Right atrium auricular region (tissue), 2 donors: ENCODE data around the gene ADGRG1. TPM values are rescaled to one million over a fixed set of nuclear protein-coding genes. Genes with fewer than 3 reads are reported as not detected.

Experiments used
- DNase-seq: peaks from one replicate; pipeline ENCODE4 v3.0.0-alpha.2; 2019; ENCODE audit warnings: low spot score
- H3K27ac ChIP-seq, 2 donors: fragments of 200-600 bp; sonication (generic); 1 replicate in 1 of 2; 2 replicates in 1 of 2; pipeline ENCODE4 v1.5.1; 2016 to 2019
- H3K27me3 ChIP-seq, 2 donors: fragments of 200-600 bp; sonication (generic); one replicate each; pipeline versions ENCODE4 v1.5.1 to v1.6.0; 2017 to 2019
- H3K36me3 ChIP-seq: fragments of 200-600 bp; sonication (generic); one replicate; pipeline ENCODE4 v1.5.1; 2016
- H3K4me1 ChIP-seq, 2 donors: fragments of 200-600 bp; sonication (generic); one replicate each; pipeline versions ENCODE4 v1.5.1 to v1.6.0; 2017 to 2019
- H3K4me3 ChIP-seq, 2 donors: fragments of 200-600 bp; sonication (generic); 1 replicate in 1 of 2; 2 replicates in 1 of 2; pipeline ENCODE4 v1.5.1; 2017 to 2019; ENCODE audit warnings: mild to moderate bottlenecking in 1 of 2, moderate library complexity in 1 of 2
- H3K9me3 ChIP-seq, 2 donors: fragments of 200-600 bp; sonication (generic); one replicate each; pipeline ENCODE4 v1.5.1; 2019
- total RNA-seq, 2 donors: library from RNA; depleted of rRNA; stranded (reverse); fragments of >200 nt; gene quantifications; one replicate each; pipeline ENCODE4 v1.1.0, GENCODE V29; 2016
- TF ChIP-seq, protein P1 (sequence below), 2 donors: fragments of 200-600 bp; sonication (generic); IDR thresholded peaks; one replicate each; pipeline ENCODE4 v1.5.1; 2019; ENCODE audit warnings: antibody characterized with exemption in 2 of 2

ADGRG1 gene
- total RNA-seq, 2 donors from 2014 or later, result 12.6 to 25.5 TPM

DNA sequence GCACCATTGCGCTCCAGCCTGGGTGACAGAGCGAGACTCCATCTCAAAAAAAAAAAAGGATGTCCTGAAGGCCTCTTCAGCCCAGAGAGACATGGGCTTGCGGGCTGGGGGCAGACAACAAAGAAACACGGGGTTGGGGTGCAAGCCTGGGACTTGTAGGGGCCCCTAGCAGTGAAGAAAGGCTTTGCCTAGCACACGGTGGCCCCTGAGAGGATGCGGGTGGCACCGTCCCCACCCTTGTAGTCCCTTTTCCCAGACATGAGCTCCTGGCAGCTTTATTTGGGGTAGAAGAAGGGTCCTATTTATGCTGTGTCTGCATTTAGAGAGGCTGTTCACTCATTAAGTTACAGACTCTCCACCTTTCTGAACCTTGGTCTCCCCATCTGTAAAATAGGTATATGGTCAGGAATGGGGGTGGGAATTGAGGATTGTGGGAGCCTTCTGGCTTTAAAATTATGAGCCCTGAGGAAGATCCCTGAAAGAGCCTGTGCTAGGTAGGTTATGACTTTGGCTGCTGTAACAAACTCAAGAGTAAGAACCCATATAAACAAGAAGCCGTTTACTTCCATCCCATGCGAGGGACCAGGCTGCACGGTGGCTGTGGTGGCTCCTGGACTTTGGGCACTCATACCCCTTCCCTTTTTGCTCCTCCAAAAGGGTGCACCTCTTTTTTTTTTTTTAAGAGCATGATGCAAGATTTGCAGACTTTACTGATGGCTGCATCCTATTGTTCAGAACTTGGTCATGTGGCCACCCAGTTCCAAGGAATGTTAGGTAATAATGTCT is 20.6 kb upstream of the ADGRG1 start:
- TF ChIP-seq, protein P1, sequence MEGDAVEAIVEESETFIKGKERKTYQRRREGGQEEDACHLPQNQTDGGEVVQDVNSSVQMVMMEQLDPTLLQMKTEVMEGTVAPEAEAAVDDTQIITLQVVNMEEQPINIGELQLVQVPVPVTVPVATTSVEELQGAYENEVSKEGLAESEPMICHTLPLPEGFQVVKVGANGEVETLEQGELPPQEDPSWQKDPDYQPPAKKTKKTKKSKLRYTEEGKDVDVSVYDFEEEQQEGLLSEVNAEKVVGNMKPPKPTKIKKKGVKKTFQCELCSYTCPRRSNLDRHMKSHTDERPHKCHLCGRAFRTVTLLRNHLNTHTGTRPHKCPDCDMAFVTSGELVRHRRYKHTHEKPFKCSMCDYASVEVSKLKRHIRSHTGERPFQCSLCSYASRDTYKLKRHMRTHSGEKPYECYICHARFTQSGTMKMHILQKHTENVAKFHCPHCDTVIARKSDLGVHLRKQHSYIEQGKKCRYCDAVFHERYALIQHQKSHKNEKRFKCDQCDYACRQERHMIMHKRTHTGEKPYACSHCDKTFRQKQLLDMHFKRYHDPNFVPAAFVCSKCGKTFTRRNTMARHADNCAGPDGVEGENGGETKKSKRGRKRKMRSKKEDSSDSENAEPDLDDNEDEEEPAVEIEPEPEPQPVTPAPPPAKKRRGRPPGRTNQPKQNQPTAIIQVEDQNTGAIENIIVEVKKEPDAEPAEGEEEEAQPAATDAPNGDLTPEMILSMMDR (IDR thresholded peaks at IDR 0.05), result no peak
- Histone ChIP-seq H3K27ac (no peak overlapping the region), H3K4me3 (no peak overlapping the region), H3K36me3 (no peaks in the 10 kb centered on the region), H3K27me3 (no peaks in the 10 kb centered on the region), H3K9me3 (no peaks in the 10 kb centered on the region), H3K4me1 (peaks cover 0 to 15% of the 10 kb centered on the region in 2 donors)
- DNase-seq, result peak; percentile 16

DNA sequence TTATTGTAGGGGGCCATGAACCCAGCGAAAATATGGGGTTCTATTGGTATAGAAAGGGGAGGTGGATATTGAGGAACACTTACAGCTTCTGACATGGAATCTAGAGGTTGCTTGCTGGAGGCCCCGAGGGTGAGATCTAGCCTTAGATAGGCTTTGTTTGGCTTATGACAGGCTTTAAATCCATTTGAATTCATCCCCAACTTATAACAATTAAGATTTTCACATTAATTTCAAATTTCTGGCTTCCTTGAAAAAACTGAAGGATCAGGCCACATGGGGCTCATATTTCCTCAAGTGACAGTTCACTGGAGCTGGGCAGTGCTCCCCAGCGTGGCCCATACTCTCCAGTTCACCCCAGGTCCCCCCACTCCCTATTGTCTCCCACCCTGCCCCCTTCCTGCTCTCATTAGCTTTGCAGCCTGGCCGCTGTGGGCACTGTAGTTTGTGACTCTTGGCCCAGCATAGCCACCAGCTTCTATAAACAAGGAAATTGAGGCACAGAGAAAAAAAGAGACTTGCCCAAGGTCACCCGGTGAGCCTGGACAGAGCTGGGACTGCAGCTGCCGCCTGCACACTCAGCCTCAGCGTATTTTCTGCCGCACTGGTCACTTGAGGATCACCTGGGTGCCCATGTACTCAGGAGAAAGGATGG is 19.8 kb upstream of the ADGRG1 start:
- Histone ChIP-seq H3K9me3 (no peaks in the 10 kb centered on the region), H3K27ac (no peak overlapping the region), H3K4me1 (peaks cover 0 to 15% of the 10 kb centered on the region in 2 donors), H3K4me3 (no peak overlapping the region), H3K36me3 (no peaks in the 10 kb centered on the region), H3K27me3 (no peaks in the 10 kb centered on the region)
- TF ChIP-seq, protein P1 (IDR thresholded peaks at IDR 0.05), result no peak
- DNase-seq, result no peak

DNA sequence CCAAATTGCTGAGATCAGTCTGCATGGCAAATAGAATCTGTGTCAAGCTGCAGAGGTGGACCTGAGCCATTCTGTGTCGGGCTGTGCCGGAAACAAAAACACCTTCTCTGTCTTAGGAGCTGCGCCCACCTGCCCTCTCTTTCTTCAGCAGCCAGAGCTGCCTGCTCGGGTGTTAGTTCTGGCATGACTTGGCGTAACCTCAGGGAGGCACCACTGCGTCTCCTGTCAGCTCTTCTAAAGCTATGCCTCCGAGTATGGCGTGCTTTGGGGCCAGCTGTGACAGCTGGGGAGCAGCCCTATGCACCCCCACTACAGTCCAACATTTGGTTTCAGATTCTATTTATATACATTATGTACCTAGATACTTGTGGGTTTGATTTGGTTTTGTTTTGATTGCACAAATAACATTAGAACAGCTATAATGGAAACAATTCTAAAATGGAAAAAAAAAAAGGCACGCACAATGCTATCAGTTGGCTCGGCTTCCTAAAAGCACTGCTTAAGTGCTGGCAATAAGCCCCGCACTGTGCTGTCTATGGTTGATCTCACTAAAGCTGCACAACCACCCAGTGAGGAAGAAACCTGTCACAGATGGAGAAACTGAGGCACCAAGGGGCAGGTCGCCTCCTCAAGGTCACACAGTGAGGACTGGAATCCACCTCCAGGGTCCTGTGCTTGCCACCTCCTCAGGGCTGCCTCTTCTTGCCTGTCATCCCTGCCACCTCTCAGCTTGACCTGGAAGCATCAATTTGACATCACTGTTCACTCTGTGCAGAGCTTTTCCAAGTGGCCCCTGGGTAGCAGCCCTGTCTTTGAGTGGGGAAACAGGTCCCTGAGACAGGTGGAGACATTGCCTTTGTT is 18.7 kb upstream of the ADGRG1 start:
- no peaks in the 10 kb centered on the region for H3K9me3 ChIP-seq
- no peak overlapping the region for H3K4me3 ChIP-seq
- TF ChIP-seq, protein P1 (IDR thresholded peaks at IDR 0.05), result peak; percentile 12 to 53
- no peak for DNase-seq
- H3K36me3 ChIP-seq, result no peaks in the 10 kb centered on the region
- H3K4me1 ChIP-seq, result peaks cover 0 to 15% of the 10 kb centered on the region in 2 donors
- no peaks in the 10 kb centered on the region for H3K27me3 ChIP-seq
- no peak overlapping the region for H3K27ac ChIP-seq

DNA sequence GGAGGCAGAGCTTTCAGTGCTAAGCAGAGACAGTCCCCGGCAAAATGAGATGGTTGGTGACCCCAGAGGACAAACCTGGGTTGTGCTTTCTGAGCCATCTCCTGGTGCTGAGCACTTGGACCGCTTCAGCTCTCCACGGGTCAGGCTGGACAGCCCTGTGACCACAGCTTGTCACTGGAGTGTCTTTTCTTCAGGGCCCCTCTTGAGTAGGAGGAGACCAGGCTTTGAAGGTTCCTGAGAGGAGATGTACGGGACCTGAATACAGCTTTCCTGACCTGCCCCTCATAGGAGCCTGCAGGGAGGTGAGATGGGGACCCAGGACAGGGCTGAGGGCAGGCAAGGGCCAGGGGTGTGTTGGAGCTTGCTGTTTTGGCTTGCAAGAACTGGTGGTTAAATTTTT is 17.8 kb upstream of the ADGRG1 start:
- Histone ChIP-seq H3K9me3 (no peaks in the 10 kb centered on the region), H3K36me3 (no peaks in the 10 kb centered on the region), H3K27ac (no peak overlapping the region), H3K4me3 (no peak overlapping the region), H3K4me1 (peaks cover 0 to 15% of the 10 kb centered on the region in 2 donors), H3K27me3 (no peaks in the 10 kb centered on the region)
- DNase-seq, result no peak
- TF ChIP-seq, protein P1 (IDR thresholded peaks at IDR 0.05), result no peak

DNA sequence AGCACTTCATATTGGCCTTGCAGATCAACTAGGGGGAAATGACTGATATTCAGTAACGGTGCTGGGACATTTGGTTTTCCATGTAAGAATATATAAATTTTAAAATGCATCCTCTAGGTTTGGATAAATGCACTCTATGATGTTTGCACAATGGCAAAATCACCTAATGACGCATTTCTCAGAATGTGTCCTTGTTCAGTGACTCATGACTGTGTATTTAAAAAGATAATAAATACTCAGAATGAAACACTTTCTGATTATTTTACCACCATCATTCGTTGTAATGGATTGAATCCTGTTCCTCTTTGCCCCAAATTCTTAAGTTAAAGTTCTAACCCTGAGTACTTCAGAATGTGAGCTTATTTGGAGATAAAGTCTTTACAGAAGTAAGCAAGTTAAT is 17.2 kb upstream of the ADGRG1 start:
- H3K4me1 ChIP-seq, result peaks cover 0 to 15% of the 10 kb centered on the region in 2 donors
- DNase-seq, result no peak
- TF ChIP-seq, protein P1 (IDR thresholded peaks at IDR 0.05), result no peak
- no peaks in the 10 kb centered on the region for H3K36me3 ChIP-seq
- no peak overlapping the region for H3K4me3 ChIP-seq
- no peaks in the 10 kb centered on the region for H3K27me3 ChIP-seq
- no peaks in the 10 kb centered on the region for H3K9me3 ChIP-seq
- H3K27ac ChIP-seq, result no peak overlapping the region
